Right lobe of liver (tissue), 6 donors: Measurements from ENCODE around the gene SLC7A4. TPM values are rescaled to one million over a fixed set of nuclear protein-coding genes. Genes with fewer than 3 reads are reported as not detected.

ENCODE experiments used
- ATAC-seq, 4 donors: fragments of 200-7000 bp; cut with Tn5 transposase; one replicate each; pipeline ENCODE4 v1.9.1; 2020; ENCODE audit warnings: mild to moderate bottlenecking in 4 of 4, moderate library complexity in 4 of 4
- DNase-seq, 3 donors: peaks; one replicate each; pipeline ENCODE4 v3.0.0-alpha.2; 2020
- H3K27ac ChIP-seq, 3 donors: fragments of 200-600 bp; one replicate each; pipeline ENCODE4 v1.8.0; 2022
- H3K27me3 ChIP-seq, 2 donors: fragments of 200-600 bp; one replicate each; pipeline ENCODE4 v1.8.0; 2022
- H3K36me3 ChIP-seq, 4 donors: fragments of 200-600 bp; sonication (generic) in 1 of 4; one replicate each; pipeline versions ENCODE4 v1.5.1 to v1.8.0; 2017 to 2022; ENCODE audit warnings: control low read depth in 1 of 4
- H3K4me1 ChIP-seq, 4 donors: fragments of 200-600 bp; sonication (generic) in 1 of 4; one replicate each; pipeline versions ENCODE4 v1.5.1 to v1.8.0; 2017 to 2022; ENCODE audit warnings: control low read depth in 1 of 4
- H3K4me3 ChIP-seq, 3 donors: fragments of 200-600 bp; one replicate each; pipeline ENCODE4 v1.8.0; 2022
- H3K9me3 ChIP-seq, 4 donors: fragments of 200-600 bp; sonication (generic) in 1 of 4; one replicate each; pipeline versions ENCODE4 v1.5.1 to v1.8.0; 2017 to 2022; ENCODE audit warnings: control low read depth in 1 of 4
- POLR2A ChIP-seq: fragments of 450-650 bp; IDR thresholded peaks from one replicate; pipeline ENCODE4 v1.6.1; 2017; ENCODE audit warnings: antibody characterized with exemption, mild to moderate bottlenecking
- WGBS: methylation state at CpG from one replicate; pipeline ENCODE4 v1.1.6; 2018; ENCODE audit warnings: low coverage, low lambda C conversion rate; ENCODE audit not compliant: insufficient coverage; ENCODE audit errors: missing lambda C conversion rate; 5-methylcytosine and 5-hydroxymethylcytosine counted together
- intact Hi-C, 2 donors: fragments of 100-400 bp; cut with DNase I; formaldehyde crosslinking; loops; one replicate each; pipeline versions ENCODE4 v1.11.2 to v1.14.1; 2022
- total RNA-seq, 6 experiments: library from RNA; depleted of rRNA in 2 of 6; stranded (reverse); fragments of >200 nt in 2 of 6; fragmentation: NEBNext Ultra II Directional in 3 of 6; extraction: Animal tissue kit (Norgen Biotek cat#: 25700) in 3 of 6; gene quantifications; one replicate each; pipeline versions ENCODE4 v1.1.0 to v1.2.4, GENCODE V29; 2016 to 2023
- TF ChIP-seq, protein P1 (sequence below), 4 donors: fragments of 200-600 bp in 3 of 4; fragments of 450-650 bp in 1 of 4; IDR thresholded peaks; one replicate each; pipeline versions ENCODE4 v1.5.1 to v1.8.0; 2016 to 2022; ENCODE audit warnings: antibody characterized with exemption in 4 of 4, mild to moderate bottlenecking in 2 of 4
- donor health status: DM: no; HTN: yes; CAD: no.
- donor health status: DM: no; HTN: no; CAD: no.
- donor health status: DM: no; HTN: no; CAD: no.
- donor health status: DM: no; HTN: yes; CAD: no.
- donor health status: DM: no; HTN: yes; CAD: no.

SLC7A4 gene
- total RNA-seq, 6 experiments from 2014 or later = 0.12 to 0.35 (median 0.18) TPM; not detected in 1

GRCh38 chr22:20983081-20983771 is 49.1 kb downstream of the SLC7A4 start:
- H3K36me3 ChIP-seq = peaks cover 0 to 13% (median 2%) of the 10 kb centered on the region in 4 donors
- intact Hi-C loops = no loop called here
- TF ChIP-seq, protein P1, sequence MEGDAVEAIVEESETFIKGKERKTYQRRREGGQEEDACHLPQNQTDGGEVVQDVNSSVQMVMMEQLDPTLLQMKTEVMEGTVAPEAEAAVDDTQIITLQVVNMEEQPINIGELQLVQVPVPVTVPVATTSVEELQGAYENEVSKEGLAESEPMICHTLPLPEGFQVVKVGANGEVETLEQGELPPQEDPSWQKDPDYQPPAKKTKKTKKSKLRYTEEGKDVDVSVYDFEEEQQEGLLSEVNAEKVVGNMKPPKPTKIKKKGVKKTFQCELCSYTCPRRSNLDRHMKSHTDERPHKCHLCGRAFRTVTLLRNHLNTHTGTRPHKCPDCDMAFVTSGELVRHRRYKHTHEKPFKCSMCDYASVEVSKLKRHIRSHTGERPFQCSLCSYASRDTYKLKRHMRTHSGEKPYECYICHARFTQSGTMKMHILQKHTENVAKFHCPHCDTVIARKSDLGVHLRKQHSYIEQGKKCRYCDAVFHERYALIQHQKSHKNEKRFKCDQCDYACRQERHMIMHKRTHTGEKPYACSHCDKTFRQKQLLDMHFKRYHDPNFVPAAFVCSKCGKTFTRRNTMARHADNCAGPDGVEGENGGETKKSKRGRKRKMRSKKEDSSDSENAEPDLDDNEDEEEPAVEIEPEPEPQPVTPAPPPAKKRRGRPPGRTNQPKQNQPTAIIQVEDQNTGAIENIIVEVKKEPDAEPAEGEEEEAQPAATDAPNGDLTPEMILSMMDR (IDR thresholded peaks at IDR 0.05) = no peak
- TF ChIP-seq POLR2A = no peak
- no peaks in the 10 kb centered on the region for H3K27me3 ChIP-seq
- 71% methylated on average over 4 of the region's 5 CpGs for WGBS
- no peaks in the 10 kb centered on the region for H3K9me3 ChIP-seq
- no peak for DNase-seq
- ATAC-seq = no peak
- H3K27ac ChIP-seq = no peak overlapping the region
- H3K4me1 ChIP-seq = peaks cover 0 to 24% (median 5%) of the 10 kb centered on the region in 4 donors
- peak overlapping the region; percentile 78 to 97 (median 96) for H3K4me3 ChIP-seq

DNA sequence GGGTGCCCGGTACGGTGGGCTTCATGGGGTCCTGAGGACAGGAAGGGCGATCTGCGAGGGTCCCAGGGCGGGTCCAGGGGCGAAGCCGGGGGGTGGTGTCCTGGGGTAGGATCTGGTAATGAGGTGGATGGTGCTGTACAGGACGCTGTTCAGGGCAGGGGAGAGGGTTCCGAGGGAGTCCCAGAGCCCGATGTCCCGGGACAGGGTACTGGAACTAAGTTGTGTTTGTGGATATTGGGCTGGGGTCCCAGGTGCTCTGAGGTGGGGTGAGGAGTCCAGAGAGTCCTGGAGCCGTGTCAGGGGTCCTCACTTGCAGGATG is 49.8 kb downstream of the SLC7A4 start:
- H3K27ac ChIP-seq = peak overlapping the region; percentile 85 to 87 (median 87)
- H3K27me3 ChIP-seq = no peaks in the 10 kb centered on the region

GRCh38 chr22:20981787-20982562 is 50.4 kb downstream of the SLC7A4 start, which contains the start of gene LZTR1:
Gene LZTR1, plus strand, starts transcription at chr22:20982297. Its CDS starts 75 bp downstream, at chr22:20982372.
- 0% methylated on average over 10 of the region's 87 CpGs for WGBS
- peak within 1 kb of the TSS; percentile 78 to 97 (median 96) for H3K4me3 ChIP-seq
- TF ChIP-seq, protein P1 (IDR thresholded peaks at IDR 0.05) = peak; percentile 23 to 49 (median 48)
- TF ChIP-seq POLR2A = peak; percentile 85
- no peaks in the 10 kb centered on the region for H3K27me3 ChIP-seq
- DNase-seq (peak; percentile 91 to 93 (median 92)), ATAC-seq (peak; percentile 86 to 89 (median 87))
- H3K36me3 ChIP-seq = peaks cover 0 to 9% (median 2%) of the 10 kb centered on the region in 4 donors
- H3K27ac ChIP-seq = peak within 1 kb of the TSS; percentile 85 to 87 (median 87)
- H3K4me1 ChIP-seq = peaks cover 0 to 24% (median 5%) of the 10 kb centered on the region in 4 donors
- H3K9me3 ChIP-seq = no peaks in the 10 kb centered on the region
- intact Hi-C loops = no loop called here

More for the DNA sequence above, 49.8 kb downstream of the SLC7A4 start:
- peak overlapping the region; percentile 78 to 97 (median 96) for H3K4me3 ChIP-seq
- peaks cover 0 to 24% (median 5%) of the 10 kb centered on the region in 4 donors for H3K4me1 ChIP-seq
- ATAC-seq = peak; percentile 1 to 4 (median 3)
- no peaks in the 10 kb centered on the region for H3K9me3 ChIP-seq
- 0% methylated on average over 10 of the region's 12 CpGs for WGBS
- no peak for DNase-seq
- intact Hi-C loops = no loop called here
- TF ChIP-seq, protein P1 (IDR thresholded peaks at IDR 0.05) = no peak
- TF ChIP-seq POLR2A = no peak
- peaks cover 0 to 11% (median 2%) of the 10 kb centered on the region in 4 donors for H3K36me3 ChIP-seq

DNA sequence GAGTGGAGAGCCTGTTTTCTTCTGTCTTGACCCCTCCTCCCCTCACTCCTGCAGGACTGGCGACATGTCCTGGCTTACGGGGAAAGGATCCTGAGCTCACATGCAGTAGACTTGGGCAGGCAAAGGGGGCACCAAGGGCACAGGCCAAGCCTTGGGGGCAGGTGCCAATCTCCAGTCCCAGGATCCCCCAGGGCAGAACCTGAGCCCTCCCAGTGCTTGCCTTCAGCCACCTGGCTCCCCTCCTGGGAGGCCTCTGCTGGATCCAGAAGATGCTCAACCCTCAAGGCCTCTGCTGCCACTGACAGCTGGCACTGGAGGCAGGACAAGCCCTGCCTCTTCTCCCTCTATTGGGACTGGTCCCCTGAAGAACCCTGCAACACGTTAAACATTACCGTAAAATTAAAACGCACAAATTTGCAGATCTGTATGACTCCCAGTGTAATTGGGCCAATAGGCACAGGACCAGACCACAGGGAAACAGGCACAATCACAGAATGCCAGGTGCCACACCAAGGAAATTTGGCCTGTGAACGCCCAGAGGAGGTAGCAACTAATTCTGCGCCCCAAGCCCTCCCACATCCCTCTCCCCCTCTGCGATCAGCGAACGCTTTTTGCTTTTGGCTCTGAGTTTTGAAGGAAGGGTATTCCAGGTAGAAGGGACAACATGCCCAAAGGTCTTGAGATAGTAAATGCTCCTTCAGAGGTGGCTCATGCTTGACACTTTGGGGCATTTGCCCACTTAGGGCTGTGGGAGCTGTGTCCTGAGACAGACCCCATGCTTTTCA is 51.2 kb downstream of the SLC7A4 start:
- DNase-seq = no peak
- Histone ChIP-seq H3K9me3 (no peaks in the 10 kb centered on the region), H3K4me1 (peaks cover 0 to 24% (median 5%) of the 10 kb centered on the region in 4 donors), H3K36me3 (peaks cover 0 to 9% (median 0%) of the 10 kb centered on the region in 4 donors), H3K27ac (peak overlapping the region; percentile 85 to 87 (median 87)), H3K27me3 (no peaks in the 10 kb centered on the region), H3K4me3 (peak overlapping the region; percentile 78 to 97 (median 96))
- TF ChIP-seq POLR2A = no peak
- TF ChIP-seq, protein P1 (IDR thresholded peaks at IDR 0.05) = no peak
- intact Hi-C loops = no loop called here
- 40% methylated on average over 2 of the region's 10 CpGs for WGBS
- ATAC-seq = no peak
